ENCODE results near the gene ACSL6. TPM values are rescaled to one million over a fixed set of nuclear protein-coding genes. Genes with fewer than 3 reads are reported as not detected.

The ACSL6 gene
- polyA plus RNA-seq, 4 donors, result 0.89 to 4.9 (median 2.7) TPM

DNA sequence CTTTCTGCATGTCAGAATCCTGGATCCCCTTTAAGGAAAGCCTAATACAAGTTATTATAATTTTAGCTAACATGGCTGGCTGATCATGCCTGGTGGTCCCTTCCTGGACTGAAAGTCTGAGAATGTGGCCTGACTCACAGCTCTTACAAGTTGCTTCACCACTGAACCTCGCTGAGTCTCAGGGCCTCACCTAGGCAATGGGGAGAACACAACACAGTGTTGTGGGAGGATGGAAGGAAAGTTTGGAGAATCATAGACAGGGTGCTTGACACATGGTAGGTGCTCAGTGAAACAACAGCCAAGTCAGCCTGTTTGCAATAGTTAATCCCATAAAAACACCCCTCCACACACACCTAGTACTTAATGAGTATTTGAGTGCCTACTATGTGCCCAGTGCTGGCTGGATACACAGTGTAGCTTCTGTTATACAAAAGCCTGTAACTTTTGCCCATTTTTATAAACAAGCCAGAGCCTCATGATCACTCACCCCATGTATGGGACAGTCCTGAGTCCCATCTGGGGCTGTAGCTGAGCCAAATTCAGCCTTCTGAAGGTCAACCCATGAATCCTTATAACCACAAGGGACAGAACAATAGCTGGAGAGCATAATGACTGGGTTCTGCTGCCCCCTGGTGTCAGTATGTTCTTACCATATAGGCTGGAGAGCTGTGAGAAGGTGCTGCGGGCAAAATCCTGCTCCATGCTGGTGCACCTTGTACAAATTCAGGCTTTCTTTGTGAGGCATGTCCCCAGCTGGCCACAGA is 3.9 kb downstream of the ACSL6 start:
- H3K9me3 ChIP-seq (ENCODE audit: control insufficient read depth in 2 of 2, insufficient read depth in 1 of 2, low read depth in 1 of 2, low read length in 1 of 2), result no peaks in the 10 kb centered on the region
- DNase-seq, result peak; percentile 84 to 86
- FAIRE-seq, result no peak
- H3K27ac ChIP-seq (ENCODE audit: low read depth in 1 of 3, low read length in 2 of 3), result no peak overlapping the region
- peaks cover 0 to 4% (median under 1%) of the 10 kb centered on the region in 3 donors for H3K4me1 ChIP-seq (ENCODE audit: control insufficient read depth in 3 of 3, insufficient read depth in 2 of 3, low read depth in 1 of 3, low read length in 2 of 3)
- H3K4me3 ChIP-seq (ENCODE audit: low read depth in 1 of 3, low read length in 3 of 3), result no peak overlapping the region
- 18 to 42% (median 20%) methylated on average over 2 of the region's 2 CpGs for WGBS, 3 donors
- no peaks in the 10 kb centered on the region for H3K36me3 ChIP-seq (ENCODE audit: control insufficient read depth in 3 of 3, insufficient read depth in 2 of 3, low read depth in 1 of 3, low read length in 3 of 3)
- peaks cover 0 to 29% (median 3%) of the 10 kb centered on the region in 3 donors for H3K27me3 ChIP-seq (ENCODE audit: control insufficient read depth in 3 of 3, insufficient read depth in 3 of 3, low read length in 3 of 3)

DNA sequence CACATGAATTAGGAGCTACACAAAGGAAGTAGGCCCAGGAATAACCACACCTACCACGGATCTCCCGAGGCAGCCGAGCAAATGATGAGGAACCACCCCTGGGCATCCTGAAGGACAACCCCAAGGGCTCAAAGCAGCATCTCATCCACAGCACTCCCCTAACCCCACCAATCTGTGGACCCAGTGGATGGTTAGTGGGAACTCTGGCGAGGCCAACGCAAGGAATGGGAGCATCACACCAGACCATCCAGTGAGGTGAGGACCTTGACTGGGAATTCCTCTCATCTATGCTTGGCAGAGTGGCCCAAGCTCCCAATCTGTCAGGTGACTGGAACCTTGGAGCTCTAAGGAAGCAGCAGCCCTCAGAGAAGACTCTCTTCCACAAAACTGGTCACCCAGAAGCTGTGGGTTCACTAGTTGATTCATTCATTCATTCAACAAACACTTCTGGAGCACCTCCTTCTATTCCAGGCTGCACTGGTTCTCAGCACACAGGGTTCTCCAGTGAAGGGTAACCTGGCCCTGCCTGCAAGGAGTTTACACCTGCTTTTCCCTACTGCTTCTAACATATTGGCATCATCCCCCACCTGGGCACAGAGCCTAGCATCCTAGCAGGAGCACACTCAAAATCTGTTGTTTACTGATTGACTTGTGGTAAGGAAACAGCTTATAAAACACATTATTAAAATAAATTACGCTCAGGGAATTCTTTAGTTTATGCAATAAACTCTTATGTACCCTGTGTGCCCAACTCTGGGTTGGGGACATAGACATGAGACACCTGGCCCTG is 4.9 kb downstream of the ACSL6 start:
- 90 to 92% (median 92%) methylated on average over 6 of the region's 6 CpGs for WGBS, 3 donors
- no peak overlapping the region for H3K4me3 ChIP-seq (ENCODE audit: low read depth in 1 of 3, low read length in 3 of 3)
- no peaks in the 10 kb centered on the region for H3K36me3 ChIP-seq (ENCODE audit: control insufficient read depth in 3 of 3, insufficient read depth in 2 of 3, low read depth in 1 of 3, low read length in 3 of 3)
- FAIRE-seq (no peak), DNase-seq (no peak)
- no peaks in the 10 kb centered on the region for H3K9me3 ChIP-seq (ENCODE audit: control insufficient read depth in 2 of 2, insufficient read depth in 1 of 2, low read depth in 1 of 2, low read length in 1 of 2)
- H3K27ac ChIP-seq (ENCODE audit: low read depth in 1 of 3, low read length in 2 of 3), result no peak overlapping the region
- peaks cover 0 to 9% (median 4%) of the 10 kb centered on the region in 3 donors for H3K4me1 ChIP-seq (ENCODE audit: control insufficient read depth in 3 of 3, insufficient read depth in 2 of 3, low read depth in 1 of 3, low read length in 2 of 3)
- H3K27me3 ChIP-seq (ENCODE audit: control insufficient read depth in 3 of 3, insufficient read depth in 3 of 3, low read length in 3 of 3), result peaks cover 0 to 19% (median 3%) of the 10 kb centered on the region in 3 donors

- Histone ChIP-seq H3K36me3 (ENCODE audit: control insufficient read depth in 3 of 3, insufficient read depth in 2 of 3, low read depth in 1 of 3, low read length in 3 of 3) (no peaks in the 10 kb centered on the region), H3K9me3 (ENCODE audit: control insufficient read depth in 2 of 2, insufficient read depth in 1 of 2, low read depth in 1 of 2, low read length in 1 of 2) (no peaks in the 10 kb centered on the region), H3K4me1 (ENCODE audit: control insufficient read depth in 3 of 3, insufficient read depth in 2 of 3, low read depth in 1 of 3, low read length in 2 of 3) (peaks cover 0 to 9% (median 4%) of the 10 kb centered on the region in 3 donors), H3K27me3 (ENCODE audit: control insufficient read depth in 3 of 3, insufficient read depth in 3 of 3, low read length in 3 of 3) (peaks cover 0 to 12% (median 0%) of the 10 kb centered on the region in 3 donors), H3K4me3 (ENCODE audit: low read depth in 1 of 3, low read length in 3 of 3) (no peak overlapping the region), H3K27ac (ENCODE audit: low read depth in 1 of 3, low read length in 2 of 3) (no peak overlapping the region)
- DNase-seq (no peak), FAIRE-seq (no peak)
- 92 to 98% (median 97%) methylated on average over 3 of the region's 3 CpGs for WGBS, 3 donors
These were observed 5.9 kb downstream of the ACSL6 start for GRCh38 chr5:132005591-132005990.

DNA sequence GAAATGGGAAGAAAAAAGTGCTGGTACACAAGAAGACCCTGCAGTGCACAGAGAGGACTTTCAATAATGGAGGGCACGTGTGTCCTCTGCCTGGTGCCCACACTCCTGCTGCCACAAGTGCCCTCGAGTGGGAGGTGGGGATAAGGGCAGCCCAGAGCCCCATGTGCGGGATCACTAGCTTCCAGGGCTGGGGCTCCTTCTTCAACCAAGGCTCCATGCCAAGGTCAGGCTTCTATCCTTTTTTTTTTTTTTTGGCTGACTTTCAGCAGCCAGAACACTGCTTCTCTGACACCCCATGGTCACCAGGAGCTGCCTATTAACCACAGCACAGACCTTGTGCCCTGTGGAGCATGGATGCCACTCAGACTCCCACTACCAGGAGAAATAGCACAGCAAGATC is 7.5 kb downstream of the ACSL6 start:
- FAIRE-seq, result no peak
- peaks cover 0 to 3% (median 0%) of the 10 kb centered on the region in 3 donors for H3K27me3 ChIP-seq (ENCODE audit: control insufficient read depth in 3 of 3, insufficient read depth in 3 of 3, low read length in 3 of 3)
- 79 to 93% (median 87%) methylated on average over 3 of the region's 3 CpGs for WGBS, 3 donors
- no peak for DNase-seq
- peaks cover 0 to 22% (median 7%) of the 10 kb centered on the region in 3 donors for H3K4me1 ChIP-seq (ENCODE audit: control insufficient read depth in 3 of 3, insufficient read depth in 2 of 3, low read depth in 1 of 3, low read length in 2 of 3)
- no peaks in the 10 kb centered on the region for H3K36me3 ChIP-seq (ENCODE audit: control insufficient read depth in 3 of 3, insufficient read depth in 2 of 3, low read depth in 1 of 3, low read length in 3 of 3)
- H3K4me3 ChIP-seq (ENCODE audit: low read depth in 1 of 3, low read length in 3 of 3), result no peak overlapping the region
- H3K9me3 ChIP-seq (ENCODE audit: control insufficient read depth in 2 of 2, insufficient read depth in 1 of 2, low read depth in 1 of 2, low read length in 1 of 2), result no peaks in the 10 kb centered on the region
- no peak overlapping the region for H3K27ac ChIP-seq (ENCODE audit: low read depth in 1 of 3, low read length in 2 of 3)

DNA sequence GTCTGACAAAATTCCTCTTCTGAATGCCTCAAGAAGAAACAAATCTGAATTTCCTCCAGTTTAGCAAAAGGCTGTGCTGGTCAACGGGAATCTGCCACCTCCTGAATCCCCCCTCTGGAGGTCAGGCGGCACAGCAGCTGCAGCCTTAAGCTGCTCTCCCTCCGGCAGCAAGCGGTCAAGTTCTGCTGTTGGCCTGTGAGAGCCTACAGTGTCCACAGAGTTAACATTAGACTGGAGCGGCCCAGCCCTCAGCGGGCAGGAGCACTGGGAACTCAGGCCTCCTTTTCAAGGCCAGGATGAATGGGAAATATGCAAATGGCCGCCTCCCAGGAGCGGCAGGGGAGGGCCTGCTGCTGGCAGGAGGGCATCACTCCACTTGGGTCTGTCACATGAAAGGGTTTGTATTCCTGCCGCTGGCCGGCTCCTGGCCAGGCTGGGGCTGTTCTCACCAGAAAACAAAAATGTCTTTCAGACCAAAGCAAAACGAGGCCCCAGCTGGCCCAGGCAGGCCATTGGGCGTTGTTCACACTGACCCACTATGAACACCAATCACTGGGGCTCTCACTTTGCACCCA is 8.2 kb downstream of the ACSL6 start:
- 67 to 93% (median 84%) methylated on average over 12 of the region's 12 CpGs for WGBS, 3 donors
- FAIRE-seq (no peak), DNase-seq (no peak)
- H3K4me3 ChIP-seq (ENCODE audit: low read depth in 1 of 3, low read length in 3 of 3), result no peak overlapping the region
- peaks cover 0 to 3% (median 0%) of the 10 kb centered on the region in 3 donors for H3K27me3 ChIP-seq (ENCODE audit: control insufficient read depth in 3 of 3, insufficient read depth in 3 of 3, low read length in 3 of 3)
- no peaks in the 10 kb centered on the region for H3K36me3 ChIP-seq (ENCODE audit: control insufficient read depth in 3 of 3, insufficient read depth in 2 of 3, low read depth in 1 of 3, low read length in 3 of 3)
- H3K4me1 ChIP-seq (ENCODE audit: control insufficient read depth in 3 of 3, insufficient read depth in 2 of 3, low read depth in 1 of 3, low read length in 2 of 3), result peaks cover 0 to 29% (median 11%) of the 10 kb centered on the region in 3 donors
- H3K9me3 ChIP-seq (ENCODE audit: control insufficient read depth in 2 of 2, insufficient read depth in 1 of 2, low read depth in 1 of 2, low read length in 1 of 2), result no peaks in the 10 kb centered on the region
- H3K27ac ChIP-seq (ENCODE audit: low read depth in 1 of 3, low read length in 2 of 3), result no peak overlapping the region

DNA sequence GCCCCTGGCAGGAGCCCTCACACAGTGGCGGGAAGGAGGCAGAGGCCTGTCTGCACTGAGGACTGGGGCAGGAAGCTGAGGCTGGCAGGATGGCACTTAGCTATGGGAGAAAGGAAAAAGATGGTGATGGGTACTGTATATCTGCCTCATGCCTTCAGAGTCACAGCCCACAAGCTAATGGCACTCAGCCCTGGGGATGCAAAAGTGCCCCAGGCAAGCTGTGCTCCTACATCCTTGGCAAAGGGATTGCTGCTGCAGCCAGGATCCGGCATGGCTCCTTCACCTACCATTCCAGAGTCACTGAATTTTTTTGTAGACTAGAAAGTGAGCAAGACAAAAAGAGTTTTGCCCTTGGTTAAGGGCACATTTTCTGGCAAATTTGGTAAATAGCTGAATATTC is 8.7 kb downstream of the ACSL6 start:
- H3K36me3 ChIP-seq (ENCODE audit: control insufficient read depth in 3 of 3, insufficient read depth in 2 of 3, low read depth in 1 of 3, low read length in 3 of 3), result no peaks in the 10 kb centered on the region
- H3K27me3 ChIP-seq (ENCODE audit: control insufficient read depth in 3 of 3, insufficient read depth in 3 of 3, low read length in 3 of 3), result no peaks in the 10 kb centered on the region
- no peak overlapping the region for H3K4me3 ChIP-seq (ENCODE audit: low read depth in 1 of 3, low read length in 3 of 3)
- FAIRE-seq, result no peak
- peaks cover 3 to 34% (median 16%) of the 10 kb centered on the region in 3 donors for H3K4me1 ChIP-seq (ENCODE audit: control insufficient read depth in 3 of 3, insufficient read depth in 2 of 3, low read depth in 1 of 3, low read length in 2 of 3)
- DNase-seq, result no peak
- H3K27ac ChIP-seq (ENCODE audit: low read depth in 1 of 3, low read length in 2 of 3), result no peak overlapping the region
- H3K9me3 ChIP-seq (ENCODE audit: control insufficient read depth in 2 of 2, insufficient read depth in 1 of 2, low read depth in 1 of 2, low read length in 1 of 2), result no peaks in the 10 kb centered on the region
- WGBS, 3 donors, result 76 to 97% (median 97%) methylated on average over 2 of the region's 2 CpGs

GRCh38 chr5:132001647-132002561 is 9.6 kb downstream of the ACSL6 start:
- H3K27ac ChIP-seq (ENCODE audit: low read depth in 1 of 3, low read length in 2 of 3), result no peak overlapping the region
- no peaks in the 10 kb centered on the region for H3K27me3 ChIP-seq (ENCODE audit: control insufficient read depth in 3 of 3, insufficient read depth in 3 of 3, low read length in 3 of 3)
- no peak overlapping the region for H3K4me3 ChIP-seq (ENCODE audit: low read depth in 1 of 3, low read length in 3 of 3)
- FAIRE-seq (no peak), DNase-seq (peak in 1 of 2 donors; percentile 12)
- 56 to 66% (median 59%) methylated on average over 11 of the region's 11 CpGs for WGBS, 3 donors
- peaks cover 10 to 43% (median 23%) of the 10 kb centered on the region in 3 donors for H3K4me1 ChIP-seq (ENCODE audit: control insufficient read depth in 3 of 3, insufficient read depth in 2 of 3, low read depth in 1 of 3, low read length in 2 of 3)
- H3K9me3 ChIP-seq (ENCODE audit: control insufficient read depth in 2 of 2, insufficient read depth in 1 of 2, low read depth in 1 of 2, low read length in 1 of 2), result no peaks in the 10 kb centered on the region
- no peaks in the 10 kb centered on the region for H3K36me3 ChIP-seq (ENCODE audit: control insufficient read depth in 3 of 3, insufficient read depth in 2 of 3, low read depth in 1 of 3, low read length in 3 of 3)

Data from small intestine (tissue), 7 donors.